Right cardiac atrium (tissue), 5 donors: Measurements from ENCODE around the gene TRMT10B. TPM values are rescaled to one million over a fixed set of nuclear protein-coding genes. Genes with fewer than 3 reads are reported as not detected.
"Not testable (repeated sequence)": the region's sequence is repeated elsewhere in the genome, so short reads cannot be mapped to it uniquely, and the experiment has no call there.

Source experiments
- ATAC-seq, 2 donors: fragments of 200-7000 bp; cut with Tn5 transposase; one replicate each; pipeline versions ENCODE4 v1.8.0 to v1.9.1; 2020; ENCODE audit warnings: moderate library complexity in 2 of 2, mild to moderate bottlenecking in 1 of 2
- DNase-seq, 3 donors: peaks; one replicate each; pipeline ENCODE4 v3.0.0-alpha.2; 2020
- H3K27ac ChIP-seq: one replicate; pipeline ENCODE4 v1.5.1; 2013; ENCODE audit warnings: mild to moderate bottlenecking, low read length, control low read depth, moderate library complexity
- H3K27me3 ChIP-seq: one replicate; pipeline ENCODE4 v1.6.1; 2013; ENCODE audit not compliant: control insufficient read depth, insufficient read depth
- H3K4me1 ChIP-seq: one replicate; pipeline ENCODE4 v1.6.1; 2013; ENCODE audit warnings: low read length; ENCODE audit not compliant: control insufficient read depth, insufficient read depth
- H3K4me3 ChIP-seq: one replicate; pipeline ENCODE4 v1.5.1; 2013; ENCODE audit warnings: low read length, control low read depth
- H3K9me3 ChIP-seq: one replicate; pipeline ENCODE4 v1.6.1; 2013; ENCODE audit warnings: low read length; ENCODE audit not compliant: control insufficient read depth
- WGBS: extraction: QIAGEN DNeasy Blood & Tissue Kit; methylation state at CpG from one replicate; pipeline ENCODE4 v1.1.7; 2013; 5-methylcytosine and 5-hydroxymethylcytosine counted together
- intact Hi-C, 4 donors: fragments of 100-400 bp; cut with DNase I; formaldehyde crosslinking; loops; one replicate each; pipeline versions ENCODE4 v1.11.0 to v1.14.0; 2022 to 2023
- polyA plus RNA-seq: library from polyadenylated mRNA; stranded (reverse); fragments of 200-250 nt; gene quantifications from one replicate; pipeline ENCODE4 v1.2.3, GENCODE V29; 2013
- total RNA-seq, 4 donors: library from RNA; stranded (reverse); fragmentation: NEBNext Ultra II Directional; extraction: Animal tissue kit (Norgen Biotek cat#: 25700); gene quantifications; one replicate each; pipeline ENCODE4 v1.2.1, GENCODE V29; 2021
- donor health status: healthy with polysubstance abuse.
- donor health status: DM: no; HTN: yes; CAD: no.
- donor health status: DM: no; HTN: no; CAD: no.
- donor health status: DM: no; HTN: yes; CAD: no; lungs with severe emphysema.
- donor health status: DM: yes; HTN: yes; CAD: no.

TRMT10B gene
- total and polyA plus RNA-seq, 5 donors: 3.3 to 6.1 (median 5.2) TPM

GRCh38 chr9:37801287-37801850 is 47.8 kb downstream of the TRMT10B start:
- intact Hi-C loops: no loop called here
- peak; percentile 32 to 71 (median 65) for DNase-seq
- Histone ChIP-seq H3K27me3 (no peaks in the 10 kb centered on the region), H3K4me1 (peaks cover 9% of the 10 kb centered on the region), H3K9me3 (no peaks in the 10 kb centered on the region), H3K27ac (peak overlapping the region; percentile 46), H3K4me3 (peak overlapping the region; percentile 63)
- ATAC-seq: peak; percentile 47 to 57
- 1% methylated on average over 45 of the region's 45 CpGs for WGBS

GRCh38 chr9:37801959-37802711 is 48.5 kb downstream of the TRMT10B start:
- intact Hi-C loops: no loop called here
- Histone ChIP-seq H3K4me3 (peak overlapping the region; percentile 63), H3K4me1 (peaks cover 9% of the 10 kb centered on the region), H3K27me3 (no peaks in the 10 kb centered on the region), H3K27ac (no peak overlapping the region), H3K9me3 (no peaks in the 10 kb centered on the region)
- no peak for DNase-seq
- ATAC-seq: no peak
- 61% methylated on average over 10 of the region's 10 CpGs for WGBS

GRCh38 chr9:37806271-37806670 is 52.7 kb downstream of the TRMT10B start:
- Histone ChIP-seq H3K27me3 (no peaks in the 10 kb centered on the region), H3K27ac (no peak overlapping the region), H3K9me3 (no peaks in the 10 kb centered on the region), H3K4me1 (peaks cover 6% of the 10 kb centered on the region), H3K4me3 (no peak overlapping the region)
- intact Hi-C loops: no loop called here
- ATAC-seq: no peak
- no peak for DNase-seq
- whole genome bisulfite sequencing: 70% methylated on average over 4 of the region's 4 CpGs

DNA sequence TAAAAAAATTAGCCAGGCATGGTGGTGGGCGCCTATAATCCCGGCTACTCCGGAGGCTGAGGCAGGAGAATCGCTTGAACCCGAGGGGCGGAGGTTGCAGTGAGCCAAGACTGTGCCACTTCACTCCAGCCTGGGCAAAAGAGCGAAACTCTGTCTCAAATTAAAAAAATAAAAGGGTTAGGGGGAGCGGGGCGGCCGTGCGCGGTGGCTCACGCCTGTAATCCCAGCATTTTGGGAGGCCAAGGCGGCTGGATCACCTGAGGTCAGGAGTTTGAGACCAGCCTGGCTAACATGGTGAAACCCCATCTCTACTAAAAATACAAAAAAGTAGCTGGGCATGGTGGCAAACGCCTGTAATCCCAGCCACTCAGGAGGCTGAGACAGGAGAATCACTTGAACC is 56.1 kb downstream of the TRMT10B start:
- H3K9me3 ChIP-seq, intact Hi-C loops, DNase-seq, H3K4me3 ChIP-seq, H3K4me1 ChIP-seq, H3K27ac ChIP-seq, H3K27me3 ChIP-seq, ATAC-seq: not testable (repeated sequence)
- 99% methylated on average over 15 of the region's 15 CpGs for WGBS

DNA sequence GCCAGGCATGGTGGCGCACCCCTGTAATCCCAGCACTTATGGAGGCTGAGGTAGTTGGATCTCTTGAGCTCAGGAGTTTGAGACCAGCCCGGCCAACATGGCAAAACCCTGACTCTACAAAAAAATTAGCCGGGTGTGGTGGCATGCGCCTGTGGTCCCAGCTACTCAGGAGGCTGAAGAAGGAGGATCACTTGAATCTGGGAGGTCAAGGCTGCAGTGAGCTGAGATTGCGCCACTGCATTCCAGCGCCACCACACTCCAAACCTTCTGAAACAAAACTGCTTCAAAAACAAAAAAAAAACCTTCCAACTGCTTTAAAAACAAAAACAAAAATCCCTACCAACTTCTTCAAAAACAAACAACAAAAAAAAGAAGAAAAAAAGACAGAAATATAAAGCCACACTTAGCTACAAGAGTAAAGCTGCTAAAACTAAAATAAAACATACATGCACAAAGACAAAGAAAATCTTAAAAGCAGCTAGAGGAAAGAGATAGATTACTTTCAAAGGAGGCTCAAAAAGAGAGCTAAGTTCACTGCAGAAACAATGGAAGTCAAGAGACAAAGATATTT is 58.4 kb downstream of the TRMT10B start:
- H3K4me3 ChIP-seq: no peak overlapping the region
- intact Hi-C loops: no loop called here
- H3K27ac ChIP-seq: no peak overlapping the region
- H3K9me3 ChIP-seq: no peaks in the 10 kb centered on the region
- no peaks in the 10 kb centered on the region for H3K4me1 ChIP-seq
- WGBS: 98% methylated on average over 6 of the region's 6 CpGs
- no peak for ATAC-seq
- H3K27me3 ChIP-seq: no peaks in the 10 kb centered on the region
- no peak for DNase-seq

DNA sequence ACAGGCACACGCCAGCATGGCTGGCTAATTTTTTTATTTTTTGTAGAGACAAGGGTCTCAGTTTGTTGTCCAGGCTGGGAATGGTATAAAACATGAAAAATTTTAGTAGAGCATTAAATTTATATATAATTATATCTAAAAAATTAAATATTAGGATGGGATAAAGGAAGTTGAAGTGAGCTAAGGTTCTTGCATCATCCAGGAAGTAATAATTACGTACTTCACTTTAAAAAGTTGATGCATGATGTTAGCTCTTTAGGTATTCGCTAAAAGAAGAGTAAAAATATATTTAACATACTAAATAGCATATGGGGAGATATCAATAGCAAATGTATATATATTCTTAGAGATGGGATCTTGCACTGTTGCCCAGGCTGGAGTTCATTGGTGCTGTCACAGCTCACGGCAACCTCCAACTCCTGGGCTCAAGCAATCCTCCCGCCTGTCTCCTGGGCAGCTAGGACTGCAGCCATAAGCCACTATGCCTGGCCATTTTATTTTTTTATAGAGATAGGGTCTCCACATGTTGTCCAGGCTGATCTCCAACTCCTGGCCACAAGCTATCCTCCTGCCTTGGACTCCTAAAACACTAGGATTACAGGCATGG is 59.3 kb downstream of the TRMT10B start:
- Histone ChIP-seq H3K4me1 (no peaks in the 10 kb centered on the region), H3K9me3 (no peaks in the 10 kb centered on the region), H3K27me3 (no peaks in the 10 kb centered on the region), H3K4me3 (no peak overlapping the region), H3K27ac (no peak overlapping the region)
- WGBS: 88% methylated on average over 5 of the region's 5 CpGs
- ATAC-seq: no peak
- DNase-seq: no peak
- intact Hi-C loops: no loop called here

GRCh38 chr9:37818849-37819248 is 65.2 kb downstream of the TRMT10B start:
- Histone ChIP-seq H3K9me3 (no peaks in the 10 kb centered on the region), H3K27ac (no peak overlapping the region), H3K4me1 (no peaks in the 10 kb centered on the region), H3K4me3 (no peak overlapping the region), H3K27me3 (no peaks in the 10 kb centered on the region)
- WGBS: 87% methylated on average over 2 of the region's 2 CpGs
- DNase-seq (no peak), ATAC-seq (no peak)
- intact Hi-C loops: no loop called here

- WGBS: 93% methylated on average over 5 of the region's 5 CpGs
- Histone ChIP-seq H3K27ac (no peak overlapping the region), H3K9me3 (no peaks in the 10 kb centered on the region), H3K4me3 (no peak overlapping the region), H3K27me3 (no peaks in the 10 kb centered on the region), H3K4me1 (no peaks in the 10 kb centered on the region)
- DNase-seq: no peak
- intact Hi-C loops: no loop called here
- no peak for ATAC-seq
Observed at GRCh38 chr9:37820142-37820541, 66.5 kb downstream of the TRMT10B start.

- DNase-seq, H3K27ac ChIP-seq, H3K4me3 ChIP-seq, intact Hi-C loops, H3K9me3 ChIP-seq, H3K4me1 ChIP-seq, ATAC-seq, H3K27me3 ChIP-seq: not testable (repeated sequence)
- WGBS: 98% methylated on average over 2 of the region's 2 CpGs
Observed at GRCh38 chr9:37825174-37825573, 71.6 kb downstream of the TRMT10B start.

- H3K27ac ChIP-seq: no peak overlapping the region
- H3K4me1 ChIP-seq: no peaks in the 10 kb centered on the region
- ATAC-seq: no peak
- H3K27me3 ChIP-seq: no peaks in the 10 kb centered on the region
- no peak overlapping the region for H3K4me3 ChIP-seq
- no peaks in the 10 kb centered on the region for H3K9me3 ChIP-seq
- intact Hi-C loops: no loop called here
- WGBS: 96% methylated on average over 4 of the region's 4 CpGs
- DNase-seq: no peak
Observed at GRCh38 chr9:37827483-37828165, 74.0 kb downstream of the TRMT10B start.
